HG03432 (cell line): ENCODE measurements around the gene PCYT2.

Experiments
- ATAC-seq: cut with Tn5 transposase; IDR thresholded peaks from one replicate; pipeline ENCODE4 v1.9.1; 2021; ENCODE audit warnings: mild to moderate bottlenecking, moderate library complexity; ENCODE audit not compliant: unreplicated experiment

The PCYT2 gene

GRCh38 chr17:81944858-81945257, 33.7 kb upstream of the PCYT2 start:
- no peak for ATAC-seq

GRCh38 chr17:81942167-81942553, 31.0 kb upstream of the PCYT2 start:
- no peak for ATAC-seq

- ATAC-seq, result no peak
These were observed 30.4 kb upstream of the PCYT2 start for GRCh38 chr17:81941484-81942166.

- no peak for ATAC-seq
These were observed 29.6 kb upstream of the PCYT2 start for GRCh38 chr17:81940538-81941483.

GRCh38 chr17:81939881-81940385, 28.7 kb upstream of the PCYT2 start:
- no peak for ATAC-seq

GRCh38 chr17:81939218-81939617, 28.0 kb upstream of the PCYT2 start:
- ATAC-seq, result no peak

GRCh38 chr17:81935709-81936084, 24.5 kb upstream of the PCYT2 start:
- ATAC-seq, result no peak

GRCh38 chr17:81934850-81935708, 23.9 kb upstream of the PCYT2 start:
- no peak for ATAC-seq

- ATAC-seq, result no peak
These were observed 23.0 kb upstream of the PCYT2 start for GRCh38 chr17:81934098-81934757.

- no peak for ATAC-seq
These were observed 22.0 kb upstream of the PCYT2 start for GRCh38 chr17:81933178-81933699.

GRCh38 chr17:81932333-81932983, 21.3 kb upstream of the PCYT2 start:
- no peak for ATAC-seq

- ATAC-seq, result no peak
These were observed 20.5 kb upstream of the PCYT2 start for GRCh38 chr17:81931557-81932332.

GRCh38 chr17:81931189-81931556, 20.0 kb upstream of the PCYT2 start:
- no peak for ATAC-seq

- no peak for ATAC-seq
These were observed 19.2 kb upstream of the PCYT2 start for GRCh38 chr17:81930142-81931125.

GRCh38 chr17:81929253-81930141, 18.3 kb upstream of the PCYT2 start:
- no peak for ATAC-seq

- ATAC-seq, result no peak
These were observed 17.5 kb upstream of the PCYT2 start for GRCh38 chr17:81928544-81929252.
